NCI-H2196 (cell line): ENCODE results near the gene CCZ1B.
"Not testable (repeated sequence)": the region's sequence is repeated elsewhere in the genome, so short reads cannot be mapped to it uniquely, and the experiment has no call there.

ENCODE experiments used
- DNase-seq: peaks from one replicate; lab custom pipeline; 2025; ENCODE audit not compliant: unreplicated experiment; lab: John Stamatoyannopoulos, UW

CCZ1B gene

DNA sequence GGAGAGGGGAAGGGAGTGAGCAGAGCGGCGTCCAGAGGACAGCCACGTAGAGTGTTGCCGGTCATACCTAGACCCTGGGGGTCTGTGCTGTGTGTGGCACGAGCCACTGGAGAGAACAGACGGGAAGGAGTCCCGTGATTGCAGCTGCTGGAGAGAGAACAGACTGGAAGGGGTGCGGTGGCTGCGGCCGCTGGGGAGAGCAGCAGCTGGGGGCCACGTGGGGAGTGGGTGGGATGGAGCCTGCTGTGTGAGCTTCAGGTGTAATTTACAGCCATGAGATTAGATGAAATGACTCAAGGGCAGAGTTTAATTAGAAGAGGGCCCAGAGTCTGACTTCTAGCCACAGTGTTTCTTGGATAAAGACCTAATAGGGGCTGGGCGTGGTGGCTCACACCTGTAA is 76.7 kb downstream of the CCZ1B start:
- not testable (repeated sequence) for DNase-seq
